CD4-positive, alpha-beta T cell (primary cell): ENCODE results near the gene HK3. TPM values are rescaled to one million over a fixed set of nuclear protein-coding genes. Genes with fewer than 3 reads are reported as not detected.

Source experiments
- ATAC-seq: fragments of 200-7000 bp; cut with Tn5 transposase; one replicate; pipeline ENCODE4 v1.10.0; 2022; ENCODE audit warnings: mild to moderate bottlenecking; ENCODE audit not compliant: poor library complexity
- CTCF ChIA-PET: fragments of 350-600 bp; sonication (Branson Sonifier 250); formaldehyde crosslinking; loops from one replicate; lab custom pipeline; 2021; ENCODE audit warnings: antibody characterized with exemption, inconsistent platforms; lab: Charles Lee
- POLR2A ChIA-PET: fragments of 350-600 bp; sonication (Branson Sonifier 250); formaldehyde crosslinking; loops from one replicate; lab custom pipeline; 2021; ENCODE audit warnings: antibody characterized with exemption, inconsistent platforms; lab: Charles Lee
- DNase-seq, 14 experiments: peaks; one replicate each; pipeline ENCODE4 v3.0.0-alpha.2; 2013 to 2020; ENCODE audit warnings: mixed read lengths in 2 of 14
- H3K27ac ChIP-seq, 2 donors: one replicate each; pipeline versions ENCODE4 v1.5.1 to v1.7.0; 2013; ENCODE audit warnings: low read length in 2 of 2, low read depth in 1 of 2, mild to moderate bottlenecking in 1 of 2
- H3K27me3 ChIP-seq, 2 experiments: 1 replicate in 1 of 2; 2 replicates in 1 of 2; pipeline versions ENCODE4 v1.6.1 to v1.7.0; 2013; ENCODE audit warnings: low read length in 2 of 2, control low read depth in 1 of 2, mild to moderate bottlenecking in 1 of 2, moderate library complexity in 1 of 2; ENCODE audit not compliant: insufficient read depth in 2 of 2, control insufficient read depth in 1 of 2
- H3K36me3 ChIP-seq: one replicate; pipeline ENCODE4 v1.6.1; 2013; ENCODE audit warnings: low read length, control low read depth; ENCODE audit not compliant: insufficient read depth
- H3K4me1 ChIP-seq: one replicate; pipeline ENCODE4 v1.6.1; 2013; ENCODE audit warnings: low read length, control low read depth; ENCODE audit not compliant: insufficient read depth
- H3K4me3 ChIP-seq: one replicate; pipeline ENCODE4 v1.5.1; 2013; ENCODE audit warnings: mild to moderate bottlenecking, low read length, moderate library complexity
- H3K9me3 ChIP-seq, 2 experiments: 1 replicate in 1 of 2; 2 replicates in 1 of 2; pipeline versions ENCODE4 v1.6.1 to v1.7.0; 2013; ENCODE audit warnings: low read length in 2 of 2, mild to moderate bottlenecking in 2 of 2, control low read depth in 1 of 2, moderate library complexity in 1 of 2; ENCODE audit not compliant: control insufficient read depth in 1 of 2, insufficient read depth in 1 of 2
- H3K27ac Mint-ChIP-seq: one replicate; pipeline ENCODE4 v1.8.0; 2020; ENCODE audit warnings: mixed read lengths
- H3K27me3 Mint-ChIP-seq: one replicate; pipeline ENCODE4 v1.8.0; 2021; ENCODE audit warnings: mixed read lengths
- H3K36me3 Mint-ChIP-seq: one replicate; pipeline ENCODE4 v1.8.0; 2021; ENCODE audit warnings: low read depth, mixed read lengths
- H3K4me1 Mint-ChIP-seq: one replicate; pipeline ENCODE4 v1.8.0; 2021; ENCODE audit warnings: low read depth, mixed read lengths
- H3K4me3 Mint-ChIP-seq: one replicate; pipeline ENCODE4 v1.8.0; 2020; ENCODE audit warnings: mild to moderate bottlenecking, mixed read lengths
- H3K9me3 Mint-ChIP-seq: one replicate; pipeline ENCODE4 v1.8.0; 2020; ENCODE audit warnings: mixed read lengths
- intact Hi-C, 2 experiments: fragments of 100-400 bp; cut with DNase I in 1 of 2; cut with micrococcal nuclease in 1 of 2; formaldehyde crosslinking; loops; one replicate each; pipeline versions ENCODE4 v1.15.1 to v1.9.0; 2023 to 2025; cut with DNase I, micrococcal nuclease
- total RNA-seq, 174 experiments: library from RNA in 2 of 174; stranded (reverse) in 2 of 174; gene quantifications; one replicate each; pipeline ENCODE4 v1.2.3 and lab custom pipeline; 2021 to 2026
- TF ChIP-seq, protein P1 (sequence below): fragments of 200-600 bp; IDR thresholded peaks from one replicate; pipeline ENCODE4 v1.8.0; 2022; ENCODE audit warnings: antibody characterized with exemption, mild to moderate bottlenecking

The HK3 gene
- total RNA-seq, 2 experiments from 2014 or later, result 0.74 to 1.2 TPM

DNA sequence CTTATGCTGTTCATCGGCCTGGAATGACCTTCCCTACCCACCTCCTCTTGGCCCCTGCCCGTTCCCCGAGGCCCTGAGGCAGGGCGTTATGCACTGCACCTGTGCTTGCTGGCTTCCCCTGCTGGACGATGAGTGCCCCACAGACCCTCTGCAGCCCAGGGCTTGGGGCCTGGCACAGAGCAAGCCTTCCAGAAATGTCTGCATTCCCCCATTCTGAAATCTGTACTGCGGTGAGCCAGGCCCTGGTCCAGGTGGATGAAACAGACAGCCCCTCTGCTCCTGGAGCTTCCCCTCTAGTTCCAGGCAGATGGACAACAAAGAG lies 53.8 kb downstream of the HK3 start:
- ChIA-PET CTCF (no interaction called here), POLR2A (no interaction called here)
- intact Hi-C loops, result no loop called here
- no peaks in the 10 kb centered on the region for H3K36me3 ChIP-seq
- Mint-ChIP-seq H3K4me1 (no peaks in the 10 kb centered on the region), H3K27me3 (peaks cover 57% of the 10 kb centered on the region), H3K9me3 (no peaks in the 10 kb centered on the region), H3K36me3 (no peaks in the 10 kb centered on the region), H3K4me3 (no peak overlapping the region), H3K27ac (no peak overlapping the region)
- no peaks in the 10 kb centered on the region for H3K4me1 ChIP-seq
- H3K9me3 ChIP-seq, result peaks cover 0 to 13% of the 10 kb centered on the region in 2 experiments
- TF ChIP-seq, protein P1, sequence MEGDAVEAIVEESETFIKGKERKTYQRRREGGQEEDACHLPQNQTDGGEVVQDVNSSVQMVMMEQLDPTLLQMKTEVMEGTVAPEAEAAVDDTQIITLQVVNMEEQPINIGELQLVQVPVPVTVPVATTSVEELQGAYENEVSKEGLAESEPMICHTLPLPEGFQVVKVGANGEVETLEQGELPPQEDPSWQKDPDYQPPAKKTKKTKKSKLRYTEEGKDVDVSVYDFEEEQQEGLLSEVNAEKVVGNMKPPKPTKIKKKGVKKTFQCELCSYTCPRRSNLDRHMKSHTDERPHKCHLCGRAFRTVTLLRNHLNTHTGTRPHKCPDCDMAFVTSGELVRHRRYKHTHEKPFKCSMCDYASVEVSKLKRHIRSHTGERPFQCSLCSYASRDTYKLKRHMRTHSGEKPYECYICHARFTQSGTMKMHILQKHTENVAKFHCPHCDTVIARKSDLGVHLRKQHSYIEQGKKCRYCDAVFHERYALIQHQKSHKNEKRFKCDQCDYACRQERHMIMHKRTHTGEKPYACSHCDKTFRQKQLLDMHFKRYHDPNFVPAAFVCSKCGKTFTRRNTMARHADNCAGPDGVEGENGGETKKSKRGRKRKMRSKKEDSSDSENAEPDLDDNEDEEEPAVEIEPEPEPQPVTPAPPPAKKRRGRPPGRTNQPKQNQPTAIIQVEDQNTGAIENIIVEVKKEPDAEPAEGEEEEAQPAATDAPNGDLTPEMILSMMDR, result no peak
- H3K27ac ChIP-seq, result no peak overlapping the region
- DNase-seq, result no peak
- H3K4me3 ChIP-seq, result no peak overlapping the region
- no peak for ATAC-seq
- peaks cover 11 to 30% of the 10 kb centered on the region in 2 experiments for H3K27me3 ChIP-seq

DNA sequence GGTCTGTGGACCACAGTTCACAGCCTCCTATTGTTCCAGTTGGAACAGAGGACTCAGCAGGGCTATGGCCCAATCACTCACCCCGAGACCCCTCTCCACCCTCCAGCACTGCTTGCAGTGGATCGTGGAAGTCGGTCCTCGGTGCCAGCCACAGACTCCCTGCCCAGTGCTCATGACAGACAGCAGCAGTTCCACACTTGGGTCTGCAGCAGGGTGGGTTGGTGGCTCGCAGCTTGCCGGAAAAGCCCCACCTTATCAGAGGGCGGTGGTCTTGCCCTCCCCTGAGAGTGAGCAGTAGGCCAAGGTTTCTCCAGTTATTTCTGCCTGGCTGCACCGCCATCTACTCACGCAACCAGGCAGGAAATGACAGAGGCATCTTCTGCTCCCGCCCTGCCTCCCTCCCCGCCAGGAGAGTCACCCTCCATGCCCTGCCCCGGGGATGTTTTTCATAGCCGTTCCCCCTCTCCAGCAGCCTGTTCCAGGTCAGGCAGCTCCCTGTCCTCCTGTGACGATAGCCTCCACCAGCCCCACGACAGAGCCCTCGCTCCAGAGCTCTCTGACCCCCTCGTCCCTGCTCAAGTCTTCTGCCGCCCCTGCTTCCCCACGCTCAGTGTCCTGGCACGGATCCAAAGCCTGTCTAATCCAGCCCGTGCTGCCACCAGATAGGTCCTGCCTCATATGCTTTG lies 54.3 kb downstream of the HK3 start:
- H3K27ac ChIP-seq, result no peak overlapping the region
- no peaks in the 10 kb centered on the region for H3K4me1 Mint-ChIP-seq
- no peaks in the 10 kb centered on the region for H3K36me3 ChIP-seq
- no peak overlapping the region for H3K4me3 Mint-ChIP-seq
- peaks cover 52% of the 10 kb centered on the region for H3K27me3 Mint-ChIP-seq
- H3K9me3 Mint-ChIP-seq, result no peaks in the 10 kb centered on the region
- TF ChIP-seq, protein P1, result no peak
- H3K9me3 ChIP-seq, result peaks cover 0 to 12% of the 10 kb centered on the region in 2 experiments
- ChIA-PET POLR2A (no interaction called here), CTCF (no interaction called here)
- intact Hi-C loops, result no loop called here
- no peaks in the 10 kb centered on the region for H3K36me3 Mint-ChIP-seq
- DNase-seq (no peak), ATAC-seq (no peak)
- no peak overlapping the region for H3K4me3 ChIP-seq
- H3K27ac Mint-ChIP-seq, result no peak overlapping the region
- no peaks in the 10 kb centered on the region for H3K4me1 ChIP-seq
- H3K27me3 ChIP-seq, result peaks cover 14 to 34% of the 10 kb centered on the region in 2 experiments

DNA sequence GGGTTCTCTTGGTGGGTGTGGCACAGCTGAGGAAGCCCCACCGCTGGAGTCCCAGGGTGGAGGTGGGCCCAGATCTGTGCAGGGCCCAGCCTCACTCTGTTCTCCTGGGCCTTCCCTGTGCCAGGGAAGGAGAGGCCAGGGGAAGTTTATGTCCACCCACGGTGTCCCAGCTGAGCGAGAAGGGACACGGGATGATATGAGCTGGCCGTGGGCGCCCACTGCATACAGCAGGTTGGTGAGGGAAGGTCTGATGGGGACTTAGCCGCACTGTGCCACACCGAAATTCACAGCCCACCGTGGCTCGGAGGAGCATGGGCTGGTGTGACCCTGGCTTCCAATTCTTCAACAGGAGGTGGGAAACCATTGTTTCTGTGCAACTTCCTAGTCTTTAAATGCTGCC lies 54.9 kb downstream of the HK3 start:
- H3K27me3 Mint-ChIP-seq, result peaks cover 50% of the 10 kb centered on the region
- TF ChIP-seq, protein P1, result no peak

More for the DNA sequence above, 54.9 kb downstream of the HK3 start:
- Mint-ChIP-seq H3K9me3 (no peaks in the 10 kb centered on the region), H3K27ac (no peak overlapping the region), H3K4me3 (no peak overlapping the region), H3K36me3 (no peaks in the 10 kb centered on the region), H3K4me1 (no peaks in the 10 kb centered on the region)
- Histone ChIP-seq H3K36me3 (no peaks in the 10 kb centered on the region), H3K4me1 (no peaks in the 10 kb centered on the region), H3K27ac (no peak overlapping the region), H3K27me3 (peaks cover 14 to 34% of the 10 kb centered on the region in 2 experiments), H3K4me3 (no peak overlapping the region), H3K9me3 (peaks cover 0 to 12% of the 10 kb centered on the region in 2 experiments)
- ChIA-PET CTCF (no interaction called here), POLR2A (no interaction called here)
- ATAC-seq (no peak), DNase-seq (no peak)
- intact Hi-C loops, result no loop called here
